HG03135 (cell line): Measurements from ENCODE around the gene OGN.

Experiments
- ATAC-seq: cut with Tn5 transposase; IDR thresholded peaks from one replicate; pipeline ENCODE4 v1.9.1; 2021; ENCODE audit warnings: mild to moderate bottlenecking, moderate library complexity; ENCODE audit not compliant: unreplicated experiment

The OGN gene

GRCh38 chr9:92406477-92406876 lies 2.1 kb upstream of the OGN start:
- no peak for ATAC-seq

DNA sequence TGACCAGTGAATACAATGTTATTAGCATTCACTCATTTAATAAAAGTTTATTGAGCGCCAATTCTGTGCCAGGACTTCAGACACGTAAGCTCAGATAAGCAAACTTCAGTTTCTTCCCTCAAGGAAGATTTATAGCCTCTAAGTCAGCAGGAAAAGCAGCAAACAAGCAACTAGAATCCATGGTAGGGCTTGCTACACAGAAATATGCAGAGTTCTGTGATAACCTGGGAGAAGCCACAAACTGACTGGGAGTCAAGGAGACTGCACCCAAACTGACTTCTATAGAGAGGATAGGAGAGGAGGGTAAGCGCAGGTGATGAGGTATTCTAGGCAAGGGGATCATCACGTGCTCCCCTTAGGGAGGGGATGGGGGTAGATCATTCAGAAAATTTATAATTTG lies 1.4 kb upstream of the OGN start:
- no peak for ATAC-seq

DNA sequence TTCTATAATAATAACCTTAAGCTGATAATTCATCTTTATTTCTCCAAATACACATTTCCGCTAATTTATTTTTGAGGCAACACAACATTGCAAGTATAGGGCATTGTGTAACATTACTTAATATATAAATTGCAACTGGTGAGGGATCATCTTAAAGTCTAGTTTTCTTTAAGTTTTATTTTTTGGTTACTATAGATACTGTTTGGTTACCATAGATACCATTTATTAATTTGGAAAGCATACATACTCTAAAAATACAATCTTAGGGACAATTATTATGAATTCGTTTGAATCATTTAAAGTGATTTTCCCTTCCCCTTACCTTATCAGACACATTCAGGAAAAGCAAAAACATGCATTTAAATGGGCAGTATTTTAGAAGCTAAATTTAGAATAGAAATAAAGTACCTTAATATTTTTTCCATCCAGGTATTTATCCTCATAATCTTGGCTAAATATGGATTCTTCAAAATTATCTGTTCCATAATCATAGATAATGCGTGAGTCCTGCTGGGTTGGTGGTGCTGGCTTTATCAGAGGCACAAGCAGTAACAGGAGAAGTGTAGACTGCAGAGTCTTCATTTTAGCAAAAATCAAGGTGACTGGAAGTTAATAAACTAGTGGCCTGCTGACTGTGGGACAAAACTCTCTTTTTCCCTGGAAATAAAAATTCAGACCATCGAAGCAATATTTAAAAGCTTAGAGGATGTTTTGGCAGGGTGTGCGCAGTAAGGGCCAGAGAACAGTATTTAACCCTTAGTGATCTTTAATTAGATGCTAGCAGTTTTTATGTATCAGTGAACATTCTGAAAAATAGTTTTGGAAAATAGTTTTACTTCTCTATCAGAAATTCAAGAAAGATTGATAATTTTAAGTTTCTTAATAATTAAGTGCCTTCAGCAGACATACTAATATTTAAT lies 1.3 kb downstream of the OGN start:
- no peak for ATAC-seq

DNA sequence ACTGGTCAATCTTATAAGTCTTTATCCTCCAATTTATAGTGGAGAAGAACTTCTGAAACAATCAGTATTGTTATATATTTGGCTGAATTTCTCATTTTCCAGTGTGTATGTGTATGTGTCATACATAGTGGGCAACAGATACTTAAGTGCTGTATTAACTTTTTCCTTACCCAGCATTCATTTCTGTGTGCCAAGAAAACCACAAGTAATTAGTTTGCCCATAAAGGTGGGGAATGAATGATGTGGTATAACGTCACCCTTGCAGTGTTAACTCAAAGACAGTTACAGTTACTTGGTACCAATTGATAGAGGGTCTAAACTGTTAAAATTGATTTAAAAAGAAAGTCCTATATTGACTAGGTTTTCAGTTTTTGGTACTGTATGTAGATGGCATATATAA lies 2.0 kb downstream of the OGN start:
- ATAC-seq = no peak

DNA sequence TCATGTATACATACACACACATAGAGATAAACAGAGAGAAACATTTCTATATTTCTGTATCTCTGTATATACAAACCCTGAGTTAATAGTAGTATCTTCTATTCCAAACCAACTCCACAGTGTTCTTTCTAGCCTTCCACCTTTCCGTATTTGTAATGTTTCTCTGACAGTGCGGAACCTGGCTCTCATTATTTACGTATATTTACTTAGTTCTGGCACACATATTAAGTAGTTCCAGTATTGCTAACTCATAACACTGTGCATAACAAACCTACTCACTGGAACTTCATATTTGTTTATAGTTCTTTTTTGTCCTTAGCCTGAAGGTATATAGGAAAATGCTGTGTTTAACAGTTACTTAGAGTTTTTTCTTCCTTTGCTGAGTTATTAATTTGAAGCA lies 6.5 kb downstream of the OGN start:
- no peak for ATAC-seq

- ATAC-seq = no peak
Observed at GRCh38 chr9:92395617-92396016, 8.8 kb downstream of the OGN start.

DNA sequence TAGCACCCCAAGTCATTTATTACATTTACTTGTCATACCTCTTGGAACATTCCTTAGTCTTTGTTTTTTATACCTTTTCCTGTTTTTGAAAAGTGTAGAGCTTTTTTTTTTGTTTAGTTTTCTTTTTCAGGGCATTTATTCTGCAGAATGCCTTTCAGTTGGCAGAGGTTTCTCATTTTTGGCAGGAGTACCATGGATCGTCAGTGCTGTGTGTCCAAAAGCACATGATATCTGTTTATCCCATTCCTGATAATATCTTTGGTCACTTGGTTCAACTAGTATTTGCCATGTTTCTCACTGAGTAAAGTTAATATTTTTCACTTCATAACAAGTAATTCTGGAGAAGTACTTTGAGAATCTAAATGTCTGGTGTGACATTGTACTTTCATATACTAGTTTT lies 10.7 kb downstream of the OGN start:
- ATAC-seq = no peak

DNA sequence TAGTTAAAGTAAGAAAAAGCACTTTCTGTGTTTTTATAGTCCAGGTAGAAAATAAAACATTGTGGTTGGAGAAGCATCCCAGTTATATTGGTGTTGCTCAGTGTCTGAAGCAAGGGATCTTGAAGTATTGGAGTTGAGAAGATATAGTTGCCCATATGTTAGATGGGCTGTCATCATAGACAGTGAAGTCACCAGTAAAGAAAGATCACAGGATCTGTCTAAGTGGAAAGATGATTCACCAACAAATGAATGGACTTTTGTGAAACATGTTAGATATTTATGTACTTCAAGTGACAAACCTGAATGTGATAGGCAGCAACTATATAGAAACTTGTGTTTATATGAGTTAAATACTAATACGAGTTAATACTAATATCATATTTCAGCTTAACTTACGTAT lies 11.7 kb downstream of the OGN start:
- no peak for ATAC-seq

- ATAC-seq = no peak
Observed at GRCh38 chr9:92385953-92386352, 18.4 kb downstream of the OGN start.

DNA sequence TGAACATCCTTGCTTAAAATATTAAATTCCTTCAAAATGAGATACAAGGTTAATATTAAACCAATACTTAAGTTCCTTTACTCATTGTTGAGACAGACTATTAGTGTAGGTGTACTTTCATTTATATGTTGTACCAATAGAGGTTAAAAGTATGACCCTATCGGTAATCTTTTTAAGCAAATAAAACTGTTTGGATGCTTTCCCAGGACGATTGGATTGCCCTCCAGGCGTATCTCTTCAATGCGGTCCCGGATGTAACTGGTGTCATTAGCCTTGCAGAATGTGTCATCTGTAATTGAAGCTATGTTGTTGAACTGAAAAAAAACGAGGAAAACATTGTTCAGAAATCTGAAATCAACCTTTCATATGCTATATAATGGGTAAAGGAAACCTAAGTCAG lies 18.9 kb downstream of the OGN start:
- ATAC-seq = no peak

GRCh38 chr9:92385001-92385400 lies 19.4 kb downstream of the OGN start:
- no peak for ATAC-seq

- ATAC-seq = no peak
Observed at GRCh38 chr9:92384375-92384774, 20.0 kb downstream of the OGN start.

DNA sequence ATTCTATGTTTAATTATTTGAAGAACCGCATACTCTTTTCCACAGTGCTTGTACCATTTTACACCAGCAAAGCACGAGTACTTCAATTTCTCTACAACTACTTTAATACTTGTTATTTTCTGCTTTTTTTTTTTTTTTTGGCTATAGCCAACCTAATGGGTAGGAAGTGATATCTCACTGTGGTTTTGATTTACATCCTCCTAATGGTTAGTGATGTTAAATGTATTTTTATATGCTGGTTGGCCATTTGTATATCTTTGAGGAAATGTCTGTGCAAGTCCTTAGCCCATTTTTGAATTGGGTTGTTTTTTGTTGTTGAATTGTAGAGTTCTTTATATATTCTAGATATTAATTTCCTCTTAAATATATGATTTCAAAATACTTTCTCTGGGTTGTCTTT lies 22.6 kb downstream of the OGN start:
- no peak for ATAC-seq

- no peak for ATAC-seq
Observed at GRCh38 chr9:92380603-92381002, 23.8 kb downstream of the OGN start.

DNA sequence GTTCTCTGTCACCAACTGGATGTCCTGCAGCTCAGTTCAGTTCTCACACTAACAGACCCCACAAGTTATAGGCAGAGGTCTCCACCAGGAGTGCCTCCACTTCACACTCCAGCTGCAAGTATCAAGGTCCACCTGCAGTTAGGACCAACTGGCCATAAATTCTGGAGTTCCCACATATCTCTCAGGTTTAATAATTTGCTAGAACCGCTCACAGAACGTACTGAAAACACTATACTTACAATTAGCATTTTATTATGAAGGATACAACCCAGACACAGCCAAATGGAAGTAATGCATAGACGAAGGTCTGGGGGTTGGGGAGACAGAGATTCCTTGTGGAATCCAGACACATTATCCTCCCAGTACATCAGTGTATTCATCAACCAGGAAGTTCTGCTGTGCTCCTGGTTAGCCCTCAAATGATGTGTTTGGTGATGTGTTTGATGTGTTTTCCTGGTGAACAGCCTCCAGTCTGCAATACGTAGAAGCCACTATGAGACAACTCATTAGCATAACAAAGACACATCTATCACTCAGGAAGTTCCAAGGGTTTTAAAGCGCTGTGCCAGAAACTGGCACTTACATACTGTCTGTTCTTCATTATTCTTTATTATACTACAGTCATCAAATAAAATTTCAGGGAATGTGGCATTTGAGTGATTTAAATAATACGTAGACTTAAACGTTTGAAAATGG lies 25.4 kb downstream of the OGN start:
- ATAC-seq = no peak

GRCh38 chr9:92377876-92378275 lies 26.5 kb downstream of the OGN start:
- no peak for ATAC-seq

DNA sequence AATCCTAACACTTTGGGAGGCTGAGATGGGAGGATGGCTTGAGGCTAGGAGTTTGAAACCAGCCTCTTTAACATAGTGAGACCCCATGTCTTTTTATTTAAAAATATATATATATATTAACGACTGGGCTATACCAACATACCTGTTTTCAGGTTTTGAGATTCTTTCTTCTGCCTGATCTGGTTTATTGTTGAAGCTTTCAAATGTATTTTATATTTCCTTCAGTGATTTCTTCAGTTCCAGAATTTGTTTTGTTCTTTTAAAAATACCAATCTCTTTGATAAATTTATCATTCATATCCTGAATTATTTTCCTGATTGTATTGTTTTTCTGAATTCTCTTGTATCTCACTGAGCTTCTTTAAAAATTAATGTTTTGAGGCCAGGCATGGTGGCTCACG lies 31.2 kb downstream of the OGN start:
- no peak for ATAC-seq

DNA sequence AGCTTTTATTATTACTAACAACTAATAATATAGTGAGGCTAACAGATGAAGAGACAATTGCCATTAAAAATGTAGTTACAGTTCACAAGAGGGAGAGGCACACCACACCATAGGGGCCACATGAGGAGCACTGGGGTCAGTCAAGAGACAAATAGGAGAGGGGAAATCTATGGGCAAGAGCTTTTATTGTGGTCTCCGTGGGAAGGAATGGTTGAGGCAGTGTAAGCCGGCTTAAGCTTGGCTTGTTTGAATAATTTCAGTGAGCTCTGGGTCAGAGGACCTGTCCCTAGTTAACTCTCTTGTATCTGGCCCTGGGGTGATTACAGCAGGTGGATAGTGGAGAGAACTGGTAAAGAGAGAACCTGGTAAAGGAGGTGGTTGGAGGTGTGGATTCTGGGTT lies 35.3 kb downstream of the OGN start:
- ATAC-seq = no peak

- ATAC-seq = no peak
Observed at GRCh38 chr9:92360083-92360482, 44.3 kb downstream of the OGN start.

GRCh38 chr9:92359394-92359995 lies 44.9 kb downstream of the OGN start:
- no peak for ATAC-seq

GRCh38 chr9:92353051-92353450 lies 51.3 kb downstream of the OGN start:
- no peak for ATAC-seq

- no peak for ATAC-seq
Observed at GRCh38 chr9:92350740-92351133, 53.6 kb downstream of the OGN start.
